ENCODE measurements around the gene NVL. TPM values are rescaled to one million over a fixed set of nuclear protein-coding genes. Genes with fewer than 3 reads are reported as not detected.
A peak's percentile ranks its signal among the peaks of the same experiment; 100 is the strongest.

Gene NVL
- total RNA-seq, 3 donors from 2014 or later = 16.0 to 46.0 (median 30.8) TPM

DNA sequence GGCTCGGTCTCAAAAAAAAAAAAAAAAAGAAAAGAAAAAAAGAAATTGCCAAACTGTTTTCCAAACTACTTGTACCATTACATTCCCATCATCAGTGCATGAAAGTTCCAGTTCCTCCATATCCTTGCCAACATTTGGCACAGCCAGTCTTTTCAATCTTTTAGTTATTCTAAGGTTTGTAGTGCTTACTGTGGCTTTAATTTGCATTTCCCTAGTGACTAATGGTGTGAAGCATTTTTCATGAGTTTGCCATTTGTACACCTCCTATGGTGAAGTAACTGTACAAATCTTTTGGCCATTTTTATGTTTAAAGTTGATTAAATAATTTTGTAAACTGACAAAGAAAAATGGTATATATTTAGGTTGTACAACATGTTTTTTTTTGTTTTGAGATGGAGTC, 76.3 kb downstream of the NVL start:
- H3K9me3 ChIP-seq = no peaks in the 10 kb centered on the region
- no peak overlapping the region for H3K4me3 ChIP-seq
- TF ChIP-seq, protein P1, sequence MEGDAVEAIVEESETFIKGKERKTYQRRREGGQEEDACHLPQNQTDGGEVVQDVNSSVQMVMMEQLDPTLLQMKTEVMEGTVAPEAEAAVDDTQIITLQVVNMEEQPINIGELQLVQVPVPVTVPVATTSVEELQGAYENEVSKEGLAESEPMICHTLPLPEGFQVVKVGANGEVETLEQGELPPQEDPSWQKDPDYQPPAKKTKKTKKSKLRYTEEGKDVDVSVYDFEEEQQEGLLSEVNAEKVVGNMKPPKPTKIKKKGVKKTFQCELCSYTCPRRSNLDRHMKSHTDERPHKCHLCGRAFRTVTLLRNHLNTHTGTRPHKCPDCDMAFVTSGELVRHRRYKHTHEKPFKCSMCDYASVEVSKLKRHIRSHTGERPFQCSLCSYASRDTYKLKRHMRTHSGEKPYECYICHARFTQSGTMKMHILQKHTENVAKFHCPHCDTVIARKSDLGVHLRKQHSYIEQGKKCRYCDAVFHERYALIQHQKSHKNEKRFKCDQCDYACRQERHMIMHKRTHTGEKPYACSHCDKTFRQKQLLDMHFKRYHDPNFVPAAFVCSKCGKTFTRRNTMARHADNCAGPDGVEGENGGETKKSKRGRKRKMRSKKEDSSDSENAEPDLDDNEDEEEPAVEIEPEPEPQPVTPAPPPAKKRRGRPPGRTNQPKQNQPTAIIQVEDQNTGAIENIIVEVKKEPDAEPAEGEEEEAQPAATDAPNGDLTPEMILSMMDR (IDR thresholded peaks at IDR 0.05) = no peak
- TF ChIP-seq POLR2A (IDR thresholded peaks at IDR 0.05) = no peak
- no peak for TF ChIP-seq POLR2AphosphoS5 (IDR thresholded peaks at IDR 0.05)
- H3K27me3 ChIP-seq = no peaks in the 10 kb centered on the region
- H3K36me3 ChIP-seq = no peaks in the 10 kb centered on the region
- no peak for DNase-seq (ENCODE audit: low spot score in 2 of 2)
- intact Hi-C loops (cut with DNase I; ENCODE audit: low total_unique reads) = no loop called here
- H3K27ac ChIP-seq = no peak overlapping the region
- no peaks in the 10 kb centered on the region for H3K4me1 ChIP-seq

DNA sequence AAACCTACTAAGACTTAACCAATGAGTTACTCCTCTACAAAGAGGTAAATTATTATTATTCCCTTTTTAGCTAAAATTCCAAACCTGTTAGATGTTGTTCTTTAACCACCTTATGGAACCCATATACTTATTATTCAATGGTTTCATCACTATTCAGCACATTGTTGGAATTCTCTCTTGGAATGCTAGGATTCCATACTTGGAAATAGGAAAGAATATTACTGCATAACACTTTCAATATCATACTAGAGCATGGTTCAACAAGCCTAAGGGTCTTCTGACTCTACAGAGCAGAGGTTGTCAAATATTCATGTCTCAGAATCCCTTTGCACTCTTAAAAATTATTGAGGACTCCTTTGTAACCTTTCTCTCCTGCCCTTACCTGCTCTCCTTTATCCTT, 77.5 kb downstream of the NVL start:
- intact Hi-C loops (cut with DNase I; ENCODE audit: low total_unique reads) = no loop called here
- no peaks in the 10 kb centered on the region for H3K9me3 ChIP-seq
- H3K27ac ChIP-seq = no peak overlapping the region
- no peak for DNase-seq (ENCODE audit: low spot score in 2 of 2)
- H3K27me3 ChIP-seq = no peaks in the 10 kb centered on the region
- no peak overlapping the region for H3K4me3 ChIP-seq
- no peaks in the 10 kb centered on the region for H3K36me3 ChIP-seq
- TF ChIP-seq, protein P1 (IDR thresholded peaks at IDR 0.05) = no peak
- no peak for TF ChIP-seq POLR2AphosphoS5 (IDR thresholded peaks at IDR 0.05)
- no peak for TF ChIP-seq POLR2A (IDR thresholded peaks at IDR 0.05)
- H3K4me1 ChIP-seq = no peaks in the 10 kb centered on the region

DNA sequence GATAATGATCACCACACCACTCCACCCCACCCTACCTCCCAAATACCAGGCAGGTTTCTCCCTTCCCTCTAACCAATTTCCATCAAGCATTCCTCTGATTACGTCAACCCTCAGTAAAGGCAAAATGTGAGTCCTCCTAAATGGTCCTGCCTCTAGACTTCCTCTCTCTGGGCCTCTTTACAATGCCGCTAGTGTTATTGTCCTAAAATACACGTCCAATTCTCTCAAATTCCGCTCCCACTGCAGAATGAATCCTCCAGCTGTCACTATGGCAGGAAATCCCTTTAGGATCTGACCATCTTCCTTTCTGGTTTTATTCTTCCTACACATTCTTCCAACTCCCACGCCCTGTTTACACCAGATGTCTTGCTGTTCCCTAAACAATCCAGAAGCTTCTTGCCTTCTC, 78.2 kb downstream of the NVL start:
- DNase-seq (ENCODE audit: low spot score in 2 of 2) = no peak
- intact Hi-C loops (cut with DNase I; ENCODE audit: low total_unique reads) = no loop called here
- Histone ChIP-seq H3K27ac (no peak overlapping the region), H3K4me3 (no peak overlapping the region), H3K36me3 (no peaks in the 10 kb centered on the region), H3K27me3 (no peaks in the 10 kb centered on the region), H3K4me1 (no peaks in the 10 kb centered on the region), H3K9me3 (no peaks in the 10 kb centered on the region)
- no peak for TF ChIP-seq POLR2A (IDR thresholded peaks at IDR 0.05)
- TF ChIP-seq, protein P1 (IDR thresholded peaks at IDR 0.05) = no peak
- TF ChIP-seq POLR2AphosphoS5 (IDR thresholded peaks at IDR 0.05) = no peak

DNA sequence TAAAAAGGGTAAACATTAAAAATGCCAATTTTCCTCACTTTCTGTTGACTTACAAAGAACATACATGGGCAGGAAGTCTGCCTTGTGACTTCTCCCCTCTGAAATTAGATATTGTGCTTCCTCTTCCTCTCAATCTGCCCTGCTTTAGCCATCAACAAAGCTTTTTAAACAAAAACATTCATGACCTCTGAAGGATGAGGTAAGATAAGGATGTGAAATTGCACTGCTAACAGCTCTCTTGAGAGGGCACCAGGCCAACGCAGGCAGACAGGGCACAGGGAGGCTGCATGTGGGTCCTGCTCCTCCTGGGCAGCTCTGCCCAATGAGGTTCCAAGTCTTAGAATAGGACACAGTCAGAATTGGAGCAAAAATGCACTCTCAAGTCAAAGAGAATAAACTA, 84.8 kb downstream of the NVL start:
- Histone ChIP-seq H3K36me3 (no peaks in the 10 kb centered on the region), H3K27me3 (no peaks in the 10 kb centered on the region), H3K27ac (peak overlapping the region in 1 of 2 donors; percentile 20), H3K4me1 (no peaks in the 10 kb centered on the region), H3K4me3 (no peak overlapping the region), H3K9me3 (no peaks in the 10 kb centered on the region)
- TF ChIP-seq POLR2AphosphoS5 (IDR thresholded peaks at IDR 0.05) = peak in 2 of 3 donors; percentile 41 to 43
- no peak for TF ChIP-seq POLR2A (IDR thresholded peaks at IDR 0.05)
- intact Hi-C loops (cut with DNase I; ENCODE audit: low total_unique reads) = no loop called here
- peak in 1 of 2 donors; percentile 23 for DNase-seq (ENCODE audit: low spot score in 2 of 2)

DNA sequence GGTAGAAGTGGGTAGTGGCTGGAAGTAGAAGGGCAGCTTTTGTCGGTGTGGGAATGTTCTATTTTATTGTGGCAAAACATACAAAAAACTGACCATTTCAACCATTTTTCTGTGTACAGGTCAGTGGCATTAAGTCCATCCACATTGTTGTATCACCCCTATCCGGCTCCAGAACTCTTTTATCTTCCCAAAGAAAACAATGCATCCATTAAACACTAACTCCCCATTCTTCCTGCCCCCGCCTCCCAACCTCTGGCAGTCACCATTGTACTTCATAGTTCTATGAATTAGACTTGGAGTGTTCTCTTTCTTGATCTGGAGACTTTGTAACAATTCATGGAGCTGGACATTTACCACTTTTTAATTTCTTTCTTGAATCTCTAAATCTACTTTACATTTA, 91.2 kb downstream of the NVL start:
- Histone ChIP-seq H3K9me3 (no peaks in the 10 kb centered on the region), H3K27me3 (no peaks in the 10 kb centered on the region), H3K27ac (no peak overlapping the region), H3K4me3 (no peak overlapping the region), H3K36me3 (no peaks in the 10 kb centered on the region), H3K4me1 (no peaks in the 10 kb centered on the region)
- DNase-seq (ENCODE audit: low spot score in 2 of 2) = no peak
- TF ChIP-seq POLR2AphosphoS5 (IDR thresholded peaks at IDR 0.05) = no peak
- TF ChIP-seq, protein P1 (IDR thresholded peaks at IDR 0.05) = no peak
- intact Hi-C loops (cut with DNase I; ENCODE audit: low total_unique reads) = no loop called here

DNA sequence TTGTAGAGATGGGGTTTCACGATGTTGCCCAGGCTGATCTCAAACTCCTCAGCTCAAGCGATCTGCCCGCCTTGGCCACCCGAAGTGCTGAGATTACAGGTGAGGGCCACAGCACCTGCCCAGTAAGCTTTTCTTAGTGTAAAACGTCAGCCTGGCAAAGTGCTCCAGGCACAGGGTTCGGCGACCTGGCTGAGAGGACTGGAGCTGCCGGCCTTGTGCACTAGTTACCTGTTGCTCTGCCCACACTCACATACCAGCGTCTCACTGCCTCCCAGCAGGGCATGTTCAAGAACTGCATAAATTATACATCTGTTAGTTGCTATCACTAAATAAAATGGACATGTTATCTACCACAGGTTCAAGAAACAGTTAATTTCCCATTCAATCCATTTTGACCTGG, 91.8 kb downstream of the NVL start:
- Histone ChIP-seq H3K36me3 (no peaks in the 10 kb centered on the region), H3K27ac (no peak overlapping the region), H3K27me3 (no peaks in the 10 kb centered on the region), H3K4me3 (no peak overlapping the region), H3K4me1 (no peaks in the 10 kb centered on the region), H3K9me3 (no peaks in the 10 kb centered on the region)
- TF ChIP-seq POLR2AphosphoS5 (IDR thresholded peaks at IDR 0.05) (no peak), POLR2A (IDR thresholded peaks at IDR 0.05) (no peak)
- TF ChIP-seq, protein P1 (IDR thresholded peaks at IDR 0.05) = no peak
- intact Hi-C loops (cut with DNase I; ENCODE audit: low total_unique reads) = no loop called here
- DNase-seq (ENCODE audit: low spot score in 2 of 2) = no peak

Measured in breast epithelium (tissue), 4 donors.